Middle frontal gyrus (tissue), 1 donor: Measurements from ENCODE around the gene RNF11.

Experiments used
- DNase-seq: peaks from one replicate; pipeline ENCODE4 v3.0.0-alpha.2; 2015; ENCODE audit warnings: low spot score; ENCODE audit errors: extremely low spot score

The RNF11 gene

GRCh38 chr1:51311826-51312225 lies 75.8 kb downstream of the RNF11 start:
- no peak for DNase-seq

DNA sequence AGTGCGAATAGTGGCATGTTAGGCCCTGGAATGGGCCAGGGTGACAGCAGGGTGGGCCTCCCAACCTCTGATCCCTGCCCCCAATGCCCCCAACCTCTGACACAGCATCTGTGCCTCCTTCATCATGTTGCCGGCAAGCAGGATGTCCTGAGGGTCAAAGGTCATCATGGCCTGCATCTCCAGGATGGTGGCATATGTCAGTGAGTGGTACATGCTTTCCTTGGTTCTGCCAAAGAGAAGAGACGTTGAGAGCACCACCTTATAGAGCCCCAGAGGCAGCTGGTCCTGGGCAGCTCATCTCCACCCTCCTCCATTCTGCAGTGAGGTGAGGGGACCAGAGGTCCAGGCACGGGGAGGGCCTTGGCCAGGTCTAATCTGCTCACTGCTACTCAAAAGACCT lies 76.6 kb downstream of the RNF11 start:
- DNase-seq: no peak

DNA sequence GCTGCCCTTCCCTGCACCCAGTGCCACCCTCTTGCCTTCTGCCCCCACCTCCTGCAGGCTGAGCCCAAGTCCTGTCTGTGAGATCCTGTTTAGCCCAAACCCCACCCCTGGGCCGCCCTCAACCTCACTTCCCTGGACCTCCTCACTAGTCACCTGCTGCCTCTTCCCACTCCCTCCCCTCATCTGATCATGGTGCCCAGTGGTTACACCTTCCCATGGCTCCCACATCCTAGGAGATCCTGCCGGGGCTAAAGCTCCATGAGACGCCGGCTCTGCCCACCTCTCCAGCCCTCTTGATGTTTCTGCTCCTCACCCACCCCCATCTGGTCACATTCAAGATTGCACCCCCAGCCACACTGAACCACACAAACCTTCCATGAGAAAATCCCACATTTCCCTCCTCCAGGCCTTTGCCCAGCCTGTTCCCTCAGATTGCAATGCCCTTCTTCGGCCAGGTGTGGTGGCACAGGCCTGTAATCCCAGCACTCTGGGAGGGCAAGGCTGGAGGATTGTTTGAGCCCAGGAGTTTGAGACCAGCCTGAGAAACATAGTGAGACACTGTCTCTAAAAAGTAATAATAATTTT lies 77.3 kb downstream of the RNF11 start:
- no peak for DNase-seq

- no peak for DNase-seq
Observed at GRCh38 chr1:51313961-51314777, 78.1 kb downstream of the RNF11 start.

DNA sequence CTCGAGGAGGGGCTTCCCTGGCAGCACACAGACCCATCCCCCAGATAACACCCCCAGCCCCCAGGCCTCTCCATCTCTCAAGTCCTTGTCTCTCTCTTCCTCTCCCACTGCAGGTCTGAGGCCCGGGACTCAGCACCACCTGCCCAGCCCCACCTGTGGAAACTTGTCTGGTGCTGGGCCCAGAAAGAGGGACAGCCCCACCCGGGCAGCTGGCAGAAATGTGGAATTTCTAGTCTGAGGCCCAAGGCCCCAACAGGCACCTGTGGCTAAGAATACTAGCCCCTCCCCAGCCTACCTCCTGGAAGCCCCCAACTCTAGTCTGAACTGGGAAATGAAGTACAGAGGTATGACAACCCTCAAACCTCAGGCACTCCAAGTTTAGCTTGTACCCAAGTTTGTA lies 78.9 kb downstream of the RNF11 start:
- DNase-seq: no peak

- DNase-seq: no peak
Observed at GRCh38 chr1:51316113-51316845, 80.2 kb downstream of the RNF11 start.

DNA sequence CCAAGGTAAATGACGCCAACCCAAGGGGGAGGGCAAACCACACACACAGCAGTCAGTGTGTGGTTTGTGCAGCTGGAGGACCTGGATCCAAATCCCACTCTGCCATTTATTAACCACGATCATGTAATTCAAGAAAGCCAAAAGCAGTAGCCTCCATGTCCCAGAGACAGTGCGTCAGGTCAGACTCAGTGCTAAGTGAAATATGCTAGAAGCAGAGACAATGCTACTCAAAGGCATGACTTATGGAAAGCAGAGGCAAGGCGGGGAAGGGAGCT lies 80.7 kb downstream of the RNF11 start:
- DNase-seq: no peak

DNA sequence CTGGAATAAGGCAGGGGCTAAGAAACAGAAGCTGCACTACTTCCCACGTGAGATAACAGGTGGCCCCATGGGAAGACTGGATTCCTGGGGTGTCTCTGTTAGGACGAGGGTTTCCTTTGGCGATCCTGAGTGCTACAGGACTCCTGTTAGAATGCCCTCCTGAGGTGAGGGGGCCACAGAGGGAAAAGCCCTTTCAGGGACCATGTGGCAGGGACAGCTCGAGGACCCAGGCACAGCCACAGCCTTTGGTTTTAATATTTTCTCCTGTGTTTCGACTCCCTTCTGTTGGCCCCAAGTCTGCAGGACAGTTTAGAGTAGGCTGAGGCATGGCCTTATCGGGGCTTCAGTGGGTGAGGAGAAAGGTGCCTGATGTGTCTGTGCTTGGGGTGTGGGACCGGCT lies 81.7 kb downstream of the RNF11 start:
- DNase-seq: no peak

GRCh38 chr1:51320967-51321923 lies 85.2 kb downstream of the RNF11 start:
- DNase-seq: no peak

- DNase-seq: no peak
Observed at GRCh38 chr1:51321924-51322280, 85.8 kb downstream of the RNF11 start.

DNA sequence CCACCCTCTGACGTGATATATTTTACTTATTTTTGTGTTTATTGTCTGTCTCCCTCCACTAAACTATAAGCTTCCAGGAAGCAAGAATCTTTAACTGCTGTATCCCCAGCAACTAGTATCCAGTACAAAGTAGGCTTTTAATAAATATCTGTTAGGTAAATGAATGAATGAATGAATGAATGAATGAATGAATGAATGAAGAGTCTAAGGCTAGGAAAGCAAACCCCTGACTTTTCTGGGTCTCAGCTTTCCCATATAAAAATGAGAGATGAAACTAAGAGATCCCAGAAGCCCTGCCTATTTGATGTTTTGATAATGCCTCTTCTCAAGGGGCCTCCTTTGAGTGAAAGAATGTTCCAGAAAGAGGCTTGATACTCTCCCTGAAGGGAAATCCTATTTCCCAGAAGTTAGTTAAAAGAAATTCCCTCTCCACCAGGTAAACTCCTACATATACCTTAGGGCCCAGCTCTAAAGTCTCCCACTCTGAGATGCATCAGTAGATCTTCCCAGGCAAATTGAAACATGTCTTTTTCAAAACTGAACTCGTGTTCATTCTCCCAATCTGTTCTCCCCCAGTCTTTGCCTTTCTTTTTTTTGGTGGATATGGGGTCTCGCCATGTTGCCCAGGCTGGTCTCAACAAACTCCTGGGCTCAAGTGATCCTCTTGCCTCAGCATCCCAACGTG lies 86.5 kb downstream of the RNF11 start:
- DNase-seq: no peak
